Measurements from ENCODE around the gene MUC6.

GRCh38 chr11:1044160-1044559 lies 7.6 kb upstream of the MUC6 start:
- TF ChIP-seq CTCF (conservative IDR thresholded peaks at IDR 0.05), result no peak
- no peak for TF ChIP-seq EZH2 (IDR thresholded peaks at IDR 0.05; ENCODE audit: low read depth)
